GM19324 (cell line): Measurements from ENCODE around the gene SMC1B.
"Not testable (repeated sequence)": the region's sequence is repeated elsewhere in the genome, so short reads cannot be mapped to it uniquely, and the experiment has no call there.

ENCODE experiments used
- ATAC-seq: cut with Tn5 transposase; IDR thresholded peaks from one replicate; pipeline ENCODE4 v1.9.1; 2021; ENCODE audit warnings: mild to moderate bottlenecking, moderate library complexity; ENCODE audit not compliant: unreplicated experiment, low FRiP score

SMC1B gene, protein sequence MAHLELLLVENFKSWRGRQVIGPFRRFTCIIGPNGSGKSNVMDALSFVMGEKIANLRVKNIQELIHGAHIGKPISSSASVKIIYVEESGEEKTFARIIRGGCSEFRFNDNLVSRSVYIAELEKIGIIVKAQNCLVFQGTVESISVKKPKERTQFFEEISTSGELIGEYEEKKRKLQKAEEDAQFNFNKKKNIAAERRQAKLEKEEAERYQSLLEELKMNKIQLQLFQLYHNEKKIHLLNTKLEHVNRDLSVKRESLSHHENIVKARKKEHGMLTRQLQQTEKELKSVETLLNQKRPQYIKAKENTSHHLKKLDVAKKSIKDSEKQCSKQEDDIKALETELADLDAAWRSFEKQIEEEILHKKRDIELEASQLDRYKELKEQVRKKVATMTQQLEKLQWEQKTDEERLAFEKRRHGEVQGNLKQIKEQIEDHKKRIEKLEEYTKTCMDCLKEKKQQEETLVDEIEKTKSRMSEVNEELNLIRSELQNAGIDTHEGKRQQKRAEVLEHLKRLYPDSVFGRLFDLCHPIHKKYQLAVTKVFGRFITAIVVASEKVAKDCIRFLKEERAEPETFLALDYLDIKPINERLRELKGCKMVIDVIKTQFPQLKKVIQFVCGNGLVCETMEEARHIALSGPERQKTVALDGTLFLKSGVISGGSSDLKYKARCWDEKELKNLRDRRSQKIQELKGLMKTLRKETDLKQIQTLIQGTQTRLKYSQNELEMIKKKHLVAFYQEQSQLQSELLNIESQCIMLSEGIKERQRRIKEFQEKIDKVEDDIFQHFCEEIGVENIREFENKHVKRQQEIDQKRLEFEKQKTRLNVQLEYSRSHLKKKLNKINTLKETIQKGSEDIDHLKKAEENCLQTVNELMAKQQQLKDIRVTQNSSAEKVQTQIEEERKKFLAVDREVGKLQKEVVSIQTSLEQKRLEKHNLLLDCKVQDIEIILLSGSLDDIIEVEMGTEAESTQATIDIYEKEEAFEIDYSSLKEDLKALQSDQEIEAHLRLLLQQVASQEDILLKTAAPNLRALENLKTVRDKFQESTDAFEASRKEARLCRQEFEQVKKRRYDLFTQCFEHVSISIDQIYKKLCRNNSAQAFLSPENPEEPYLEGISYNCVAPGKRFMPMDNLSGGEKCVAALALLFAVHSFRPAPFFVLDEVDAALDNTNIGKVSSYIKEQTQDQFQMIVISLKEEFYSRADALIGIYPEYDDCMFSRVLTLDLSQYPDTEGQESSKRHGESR

DNA sequence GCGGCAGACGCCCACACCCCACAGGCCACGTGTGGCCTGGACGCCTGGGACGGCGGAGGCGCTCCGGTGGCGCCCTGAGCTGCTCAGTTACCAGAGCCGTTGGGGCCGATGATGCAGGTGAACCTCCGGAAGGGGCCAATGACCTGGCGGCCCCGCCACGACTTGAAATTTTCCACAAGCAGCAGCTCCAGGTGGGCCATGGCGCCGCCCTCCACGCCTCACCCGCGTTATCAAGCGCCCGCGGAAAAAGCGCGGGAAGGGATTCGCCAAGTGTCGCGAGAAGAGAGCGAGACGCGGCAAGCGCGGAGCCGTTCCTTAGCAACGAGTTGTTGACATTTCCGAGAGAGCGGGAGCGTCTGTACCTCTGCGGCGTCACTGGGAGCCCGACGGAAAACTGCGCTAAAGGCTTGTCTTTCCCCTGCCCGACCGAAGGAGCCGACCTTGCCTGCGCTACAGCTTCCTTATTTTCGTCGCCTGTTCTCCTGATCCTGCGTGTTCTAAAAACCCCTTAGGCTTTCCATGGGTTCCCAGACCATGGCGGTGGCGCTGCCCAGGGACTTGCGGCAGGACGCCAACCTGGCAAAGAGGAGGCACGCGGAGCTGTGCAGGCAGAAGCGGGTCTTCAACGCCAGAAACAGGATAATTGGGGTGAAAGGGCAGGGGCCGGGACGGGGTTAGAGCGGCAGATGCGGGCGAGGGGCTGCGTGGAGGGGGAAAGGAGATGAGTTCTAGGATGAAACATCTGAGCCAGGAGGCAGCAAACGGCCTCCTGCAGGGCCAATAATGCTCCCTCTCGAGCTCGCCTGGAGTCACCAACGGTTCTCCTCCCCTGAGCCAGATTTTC is at the start of gene SMC1B, which contains the start of gene RIBC2:
SMC1B (minus strand) TSS at position 232 of the 844 bp plus-strand sequence; CDS start at position 200, 32 bp downstream.
RIBC2 (plus strand) TSS at position 326 of the 844 bp plus-strand sequence; CDS start at position 520, 194 bp downstream.
- no peak for ATAC-seq

DNA sequence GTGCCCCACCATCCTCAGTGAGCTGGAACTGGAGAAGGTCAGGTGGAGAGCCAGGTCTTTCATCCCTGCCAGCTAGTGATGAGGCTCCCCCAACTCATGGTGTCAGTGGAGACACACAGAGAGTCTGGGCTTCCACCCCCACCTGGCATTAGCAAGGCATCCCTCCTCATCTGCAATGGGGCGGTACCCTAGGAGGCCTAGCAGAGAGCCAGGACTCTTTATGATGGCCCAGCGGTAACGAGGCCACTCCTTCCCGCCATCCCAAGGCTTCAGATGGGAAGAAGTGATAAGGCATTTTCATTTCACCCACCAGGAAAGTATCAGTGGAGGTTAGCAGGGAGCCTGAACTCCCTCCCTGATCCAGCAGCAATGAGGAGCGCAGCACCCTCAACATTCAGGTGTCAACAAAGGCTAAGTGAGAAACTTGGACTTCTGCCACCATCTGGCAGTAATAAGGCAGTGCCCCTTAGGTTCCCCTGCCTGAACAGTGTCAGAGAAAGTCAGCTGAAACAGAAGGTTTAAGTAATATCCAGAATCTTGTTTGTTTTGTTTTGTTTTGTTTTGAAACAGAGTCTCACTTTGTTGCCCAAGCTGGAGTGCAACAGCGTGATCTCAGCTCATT is 48.7 kb upstream of the SMC1B start:
- no peak for ATAC-seq

DNA sequence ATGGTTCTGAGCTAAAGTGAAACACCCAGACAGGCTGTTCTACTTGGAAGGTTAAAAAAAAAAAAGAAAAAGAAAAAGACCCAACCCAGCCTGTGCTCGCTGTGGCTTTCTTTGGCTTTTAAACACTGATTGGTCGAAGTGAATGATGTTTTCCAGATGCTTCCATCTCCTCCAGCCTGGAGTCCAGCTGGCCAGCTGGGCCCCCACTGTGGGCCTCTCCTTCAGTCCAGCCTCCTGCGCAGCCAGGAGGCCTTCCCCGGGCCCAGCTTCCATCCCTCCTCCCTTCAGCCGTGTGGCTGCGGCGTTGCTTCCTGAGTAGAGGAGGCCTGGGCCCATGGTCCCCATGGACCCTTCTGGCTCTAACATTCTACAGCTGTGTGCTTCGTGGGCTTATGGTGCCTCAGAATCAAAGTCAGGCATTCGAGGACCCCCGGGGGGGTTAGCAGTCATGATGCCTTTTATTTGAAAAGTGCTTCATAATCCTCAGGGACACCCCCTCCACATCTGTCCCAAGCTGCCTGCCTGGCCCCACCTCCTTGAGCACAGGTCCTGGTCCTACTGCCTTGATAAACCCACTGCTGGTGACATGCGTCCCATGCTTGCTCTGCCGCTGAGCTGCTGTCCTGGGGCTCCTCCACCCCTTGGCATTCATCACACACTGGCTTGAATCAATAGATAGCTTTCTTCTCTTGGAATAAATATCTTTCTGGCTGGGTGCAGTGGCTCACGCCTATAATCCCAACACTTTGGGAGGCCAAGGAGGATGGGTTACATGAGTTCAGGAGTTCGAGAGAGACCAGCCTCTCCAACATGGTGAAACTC is 47.1 kb upstream of the SMC1B start:
- no peak for ATAC-seq

DNA sequence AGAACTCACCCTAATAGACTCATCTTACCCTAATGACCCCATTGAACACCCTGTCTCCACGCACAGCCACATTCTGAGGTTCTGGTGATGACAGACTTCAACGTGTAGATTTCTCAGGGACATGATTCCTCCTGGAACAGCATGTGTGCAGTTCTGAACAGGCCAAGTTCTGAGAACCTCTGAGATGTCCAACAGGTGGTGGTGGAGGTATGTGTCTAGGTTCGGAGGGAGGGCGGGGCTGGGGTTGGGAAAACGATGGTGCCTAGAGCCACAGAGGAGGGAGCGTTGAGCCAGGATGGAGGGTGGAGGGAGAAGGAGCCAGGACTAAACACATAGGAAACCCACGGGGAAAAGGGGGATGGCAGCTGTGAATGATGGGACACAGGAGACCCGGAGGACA is 45.8 kb upstream of the SMC1B start:
- no peak for ATAC-seq

DNA sequence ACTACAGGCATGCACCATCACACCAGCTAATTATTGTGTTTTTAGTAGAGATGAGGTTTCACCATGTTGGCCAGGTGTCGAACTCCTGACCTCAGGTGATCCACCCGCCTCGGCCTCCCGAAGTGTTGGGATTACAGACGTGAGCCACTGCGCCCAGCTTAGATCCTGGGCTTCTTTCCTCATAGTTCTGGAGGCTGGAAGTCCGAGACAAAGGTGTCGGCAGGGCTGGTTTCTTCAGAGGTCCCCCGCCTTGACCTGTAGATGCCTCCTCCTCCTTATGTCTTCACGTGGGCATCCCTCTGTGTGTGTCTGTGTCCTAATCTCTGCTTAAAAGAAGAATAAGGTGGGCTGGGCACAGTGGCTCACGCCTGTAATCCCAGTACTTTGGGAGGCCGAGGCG is 45.1 kb upstream of the SMC1B start:
- no peak for ATAC-seq

DNA sequence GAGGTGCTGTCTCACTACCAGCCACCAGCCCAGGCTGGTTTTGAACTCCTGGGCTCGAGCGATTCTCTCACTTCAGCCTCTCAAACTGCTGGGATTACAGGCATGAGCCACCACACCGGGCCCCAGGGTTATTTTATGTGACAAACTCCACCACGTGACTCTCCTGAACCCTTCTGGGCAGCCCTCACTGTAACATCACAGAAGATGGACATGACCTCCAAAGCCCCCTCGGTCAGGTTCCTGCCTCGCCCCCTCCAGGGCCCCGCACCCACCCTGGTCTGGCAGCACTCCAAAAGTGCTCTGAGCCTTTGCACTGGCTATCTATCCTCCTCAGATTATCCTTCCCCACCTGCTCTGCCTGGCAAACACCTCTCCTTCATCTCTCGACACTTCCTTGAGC is 43.4 kb upstream of the SMC1B start:
- no peak for ATAC-seq

DNA sequence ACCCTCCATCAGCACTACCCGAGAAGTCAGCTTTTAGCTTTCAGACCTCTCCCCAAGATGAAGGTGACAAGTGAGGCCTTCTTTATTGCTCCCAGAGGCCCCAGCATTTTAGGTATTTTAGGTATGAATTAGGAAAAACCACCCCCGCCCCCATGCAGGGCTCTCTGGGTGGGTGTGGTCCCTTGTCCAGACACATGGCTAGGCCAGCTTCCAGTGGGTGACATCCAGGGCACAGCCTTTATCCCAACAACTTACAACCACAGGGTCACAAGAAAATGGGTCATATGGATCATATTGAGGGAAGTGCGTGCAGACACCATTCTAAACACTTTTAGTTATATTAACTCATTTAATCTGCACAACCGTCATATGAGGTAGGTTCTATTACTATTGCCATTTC is 42.2 kb upstream of the SMC1B start:
- no peak for ATAC-seq

DNA sequence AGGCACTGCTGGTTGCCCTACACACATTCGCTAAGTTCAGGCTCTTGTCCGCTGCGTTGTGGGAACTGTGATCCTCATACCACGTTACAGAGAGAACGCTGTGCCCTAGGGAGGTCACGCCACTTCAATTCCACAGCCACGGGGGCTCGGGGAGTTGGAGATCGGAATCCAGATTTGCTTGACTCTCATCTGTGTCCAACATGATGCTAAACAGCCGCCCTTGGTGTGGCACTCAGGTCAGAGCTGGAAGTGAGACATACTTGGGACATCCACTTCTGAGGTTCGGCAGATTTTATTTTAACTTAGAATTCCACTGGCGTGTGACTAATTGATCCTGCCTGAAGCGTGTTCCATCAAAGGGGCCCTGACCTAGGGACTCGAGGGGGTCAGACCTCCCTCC is 41.8 kb upstream of the SMC1B start:
- ATAC-seq, result no peak

DNA sequence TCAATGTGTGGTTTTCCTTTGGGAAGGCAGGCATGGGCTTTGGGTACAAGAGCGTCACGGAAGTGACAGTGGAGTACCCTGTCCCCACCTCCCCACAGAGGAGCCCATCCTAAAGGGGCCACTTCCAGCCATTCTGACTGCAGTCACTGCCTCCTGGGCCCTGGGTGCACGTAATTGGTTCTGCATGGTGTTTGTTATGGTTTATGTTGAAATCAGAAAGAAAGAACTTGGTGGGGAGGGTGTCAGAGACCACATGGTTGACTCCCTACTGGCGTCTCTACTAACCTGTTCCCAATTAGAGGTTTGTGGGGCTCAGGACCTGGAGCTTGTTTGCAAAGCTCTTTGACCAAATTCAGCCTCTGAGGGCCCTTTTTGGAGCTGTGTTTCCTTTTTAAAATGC is 40.9 kb upstream of the SMC1B start:
- no peak for ATAC-seq

DNA sequence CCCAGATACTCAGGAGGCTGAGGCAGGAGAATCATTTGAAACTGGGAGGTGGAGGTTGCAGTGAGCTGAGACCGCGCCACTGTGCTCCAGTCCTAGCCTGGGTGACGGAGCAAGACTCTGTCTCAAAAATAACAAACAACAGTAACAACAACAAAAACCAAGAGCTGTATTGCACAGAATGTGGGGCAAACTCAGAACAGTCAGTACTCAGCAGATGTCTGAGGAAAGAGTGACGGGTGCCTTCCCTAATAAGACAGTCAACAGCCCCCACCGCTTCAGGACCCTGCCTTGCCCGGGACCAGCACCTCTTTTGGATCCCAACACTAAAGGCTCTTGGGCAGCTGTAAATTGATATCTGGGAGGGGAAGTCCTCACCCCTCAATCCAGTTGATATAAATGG is 40.4 kb upstream of the SMC1B start:
- ATAC-seq, result no peak

DNA sequence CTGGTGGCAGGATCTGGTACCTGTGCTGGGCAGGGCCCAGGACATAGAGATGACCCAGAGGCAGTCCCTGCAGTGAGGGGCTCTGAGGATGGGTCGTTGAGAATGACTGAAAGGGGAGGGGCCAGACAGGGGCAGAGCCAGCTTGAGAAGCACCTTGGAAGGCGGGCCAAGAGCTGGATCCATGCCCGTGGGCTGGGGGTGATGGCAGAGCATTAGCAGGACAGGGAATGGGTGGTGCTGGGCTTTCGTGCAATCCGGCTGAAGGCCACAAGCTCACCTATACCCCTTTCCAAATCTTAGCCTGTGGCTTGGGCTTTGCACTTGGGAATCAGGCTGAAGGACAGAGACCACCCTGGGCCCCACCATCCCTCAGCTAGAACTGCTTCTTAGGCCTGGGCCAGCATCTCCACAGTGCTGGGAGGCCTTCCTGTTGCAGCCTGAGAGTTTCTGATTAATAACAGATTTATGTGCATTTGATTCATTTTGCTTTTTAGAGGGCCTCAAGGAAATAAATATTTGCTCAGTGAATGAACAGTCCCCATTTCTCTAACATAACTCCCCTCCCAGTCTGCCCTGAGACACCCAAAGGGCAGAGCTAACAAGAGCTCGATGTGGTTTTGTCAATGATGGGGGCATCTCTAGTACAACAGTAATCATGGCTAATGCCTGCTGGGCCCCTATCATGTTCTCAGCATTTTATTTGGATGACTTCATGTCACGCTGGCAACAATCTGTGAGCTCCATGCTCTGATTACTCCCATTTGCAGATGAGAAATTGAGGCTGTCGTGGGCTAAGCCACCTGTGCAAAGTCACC is 39.4 kb upstream of the SMC1B start:
- no peak for ATAC-seq

DNA sequence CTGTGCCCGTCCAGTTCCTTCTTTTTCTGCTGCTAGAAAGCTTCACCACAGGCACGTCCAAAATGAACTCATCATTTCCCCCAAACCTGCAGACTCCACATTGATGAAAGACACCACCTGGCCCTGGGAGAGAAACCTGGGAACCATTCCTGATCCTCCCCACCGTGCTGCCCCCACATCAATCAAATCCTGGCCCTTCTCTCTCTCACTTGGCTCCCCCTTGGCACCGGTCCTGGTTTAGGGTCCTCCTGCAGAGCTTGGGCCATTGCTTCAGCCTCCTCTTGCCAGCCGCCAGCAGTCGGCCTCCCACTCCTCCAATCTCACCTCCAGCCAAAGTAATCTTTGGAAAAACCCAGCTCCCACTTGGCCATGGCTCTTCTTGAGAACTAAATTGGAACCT is 38.6 kb upstream of the SMC1B start:
- ATAC-seq, result no peak

DNA sequence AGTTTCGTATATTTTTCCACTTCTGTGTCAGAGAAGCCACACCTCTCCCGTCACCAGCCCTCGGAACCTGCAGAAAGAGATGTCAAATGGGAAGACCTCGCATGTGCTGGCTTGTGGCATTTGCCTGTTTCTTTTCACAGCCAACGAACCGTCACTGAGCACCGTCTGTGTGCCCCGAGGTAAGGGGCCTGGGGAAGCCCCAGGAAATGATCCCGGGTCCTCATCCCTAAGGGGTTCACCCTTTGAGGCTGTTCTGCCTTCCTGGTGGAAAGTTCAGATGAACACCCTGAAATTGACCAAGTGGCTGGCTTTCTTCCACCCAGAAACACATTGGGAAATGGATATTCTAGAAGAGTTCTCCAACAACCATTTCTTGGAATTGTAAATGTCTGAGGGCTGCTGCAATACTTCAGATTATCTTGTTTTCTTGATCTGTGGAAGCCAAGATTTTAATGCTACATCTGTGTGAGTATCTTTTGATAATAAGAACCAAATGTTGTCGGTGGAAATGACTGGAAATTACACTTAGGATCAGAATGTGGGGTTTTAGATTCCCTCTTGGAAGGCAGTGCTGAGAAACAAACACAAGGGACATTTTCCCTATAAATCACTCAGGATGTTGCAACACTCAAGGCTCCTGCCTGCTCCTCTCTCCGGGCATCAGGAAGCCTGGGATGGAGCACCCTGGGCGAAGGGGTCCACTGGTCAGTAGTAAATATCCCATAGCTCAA is 37.7 kb upstream of the SMC1B start:
- no peak for ATAC-seq

DNA sequence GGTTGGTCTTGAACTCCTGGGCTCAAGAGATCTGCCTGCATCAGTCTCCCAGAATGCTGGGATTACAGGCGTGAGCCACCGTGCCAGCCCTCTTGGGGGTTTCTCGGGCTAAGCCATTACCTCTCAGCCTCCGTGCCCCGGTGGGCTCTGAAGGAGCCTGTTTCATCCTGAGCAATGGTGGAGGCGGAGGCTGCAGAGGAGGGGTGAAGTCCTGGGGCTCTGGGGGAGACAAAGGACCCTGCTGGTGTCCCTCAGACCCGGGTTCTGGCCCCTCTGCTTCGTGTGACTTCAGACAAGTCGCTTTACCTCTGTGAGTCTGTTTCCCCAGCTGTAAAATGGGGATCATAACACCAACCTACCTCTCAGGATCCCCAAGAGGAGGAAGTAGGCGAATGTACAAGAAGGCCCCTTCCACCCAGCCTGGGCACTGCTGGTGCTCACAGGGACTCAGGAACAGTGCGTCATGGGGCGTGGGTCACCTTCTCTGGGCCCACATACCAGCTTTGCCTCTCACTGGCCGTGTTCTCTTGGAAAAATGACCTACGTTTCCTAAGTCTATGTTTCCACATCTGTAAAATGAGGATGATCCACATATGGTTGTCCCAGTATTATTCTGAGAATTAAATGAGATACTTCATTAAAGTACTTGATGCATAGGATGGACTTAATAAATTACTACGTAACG is 36.8 kb upstream of the SMC1B start:
- no peak for ATAC-seq

DNA sequence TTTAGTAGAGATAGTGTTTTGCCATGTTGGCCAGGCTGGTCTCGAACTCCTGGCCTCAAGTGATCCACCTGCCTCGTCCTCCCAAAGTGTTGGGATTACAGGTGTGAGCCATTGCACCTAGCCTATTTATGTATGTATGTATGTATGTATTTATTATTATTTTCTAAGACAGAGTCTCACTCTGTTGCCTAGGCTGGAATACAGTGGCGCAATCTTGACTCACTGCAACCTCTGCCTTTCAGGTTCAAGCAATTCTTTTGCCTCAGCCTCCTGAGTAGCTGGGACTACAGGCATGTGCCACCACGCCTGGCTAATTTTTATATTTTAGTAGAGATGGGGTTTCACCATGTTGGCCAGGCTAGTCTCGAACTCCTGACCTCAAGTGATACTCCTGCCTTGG is 36.0 kb upstream of the SMC1B start:
- not testable (repeated sequence) for ATAC-seq

DNA sequence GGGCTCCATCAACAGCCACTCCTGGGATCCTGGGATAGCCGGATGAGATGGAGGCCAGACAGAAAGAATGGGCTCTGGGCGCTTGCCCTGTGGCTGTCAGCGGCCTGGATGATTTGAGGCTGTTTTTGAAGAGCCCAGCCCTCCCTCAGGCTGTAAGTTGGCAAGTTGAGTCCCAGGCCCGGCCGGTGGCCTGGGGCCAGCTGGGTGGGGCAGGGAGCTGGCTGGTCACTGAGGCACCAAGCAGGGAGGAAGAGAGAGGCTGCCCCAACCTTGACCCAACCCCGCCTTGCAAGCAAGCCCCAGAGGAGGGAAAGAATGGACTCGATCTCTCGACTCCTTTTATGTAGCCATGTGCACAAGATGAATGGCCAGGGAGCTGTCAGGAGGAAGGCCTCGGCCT is 35.0 kb upstream of the SMC1B start:
- no peak for ATAC-seq

DNA sequence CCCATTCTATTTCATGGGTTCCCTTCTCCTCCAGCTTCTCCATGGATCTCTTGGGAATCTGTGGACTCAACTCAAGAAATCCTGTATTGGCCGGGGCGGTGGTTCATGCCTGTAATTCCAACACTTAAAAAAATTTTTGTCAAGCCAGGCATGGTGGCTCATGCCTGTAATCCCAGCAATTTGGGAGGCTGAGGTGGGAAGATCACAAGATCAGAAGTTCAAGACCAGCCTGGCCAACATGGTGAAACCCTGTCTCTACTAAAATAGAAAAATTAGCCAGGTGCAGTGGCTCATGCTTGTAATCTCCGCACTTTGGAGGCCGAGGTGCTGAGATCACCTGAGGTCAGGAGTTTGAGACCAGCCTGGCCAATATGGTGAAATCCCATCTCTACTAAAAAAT is 34.2 kb upstream of the SMC1B start:
- ATAC-seq, result not testable (repeated sequence)
